HG02885 (cell line): ENCODE results near the gene BCAS3.
"Not testable (repeated sequence)": the region's sequence is repeated elsewhere in the genome, so short reads cannot be mapped to it uniquely, and the experiment has no call there.

Experiments used
- ATAC-seq: cut with Tn5 transposase; IDR thresholded peaks from one replicate; pipeline ENCODE4 v1.9.1; 2021; ENCODE audit warnings: mild to moderate bottlenecking; ENCODE audit not compliant: unreplicated experiment, poor library complexity

BCAS3 gene

DNA sequence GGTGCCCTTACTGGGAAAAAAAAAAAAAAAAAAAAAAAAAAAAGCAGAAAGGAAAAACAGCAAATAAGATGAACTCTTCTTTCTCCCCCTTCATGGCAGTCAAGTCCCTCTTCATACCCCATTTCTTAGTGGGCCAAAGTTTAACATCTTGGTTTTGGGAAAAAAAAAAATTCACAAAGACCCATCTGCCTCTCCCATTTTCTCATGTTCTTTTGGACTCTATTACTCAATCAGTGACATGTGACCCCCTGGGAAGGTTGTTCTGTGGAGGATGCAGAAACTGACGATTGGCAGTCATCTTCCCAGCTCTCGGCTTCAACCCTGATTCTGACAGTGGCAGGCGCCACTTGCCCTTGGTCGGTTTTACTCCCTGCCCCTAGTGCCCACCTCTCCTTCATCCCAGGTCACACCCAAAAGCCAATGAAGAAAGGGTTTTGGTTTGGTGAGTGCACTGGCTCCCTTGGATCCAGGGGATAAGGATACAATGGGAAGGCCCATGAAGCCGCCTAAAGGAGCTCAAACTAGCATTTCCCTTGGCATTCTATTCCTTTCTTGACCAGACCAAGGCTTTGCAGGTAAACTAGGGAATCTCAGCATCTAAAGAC is 661.3 kb downstream of the BCAS3 start:
- no peak for ATAC-seq

DNA sequence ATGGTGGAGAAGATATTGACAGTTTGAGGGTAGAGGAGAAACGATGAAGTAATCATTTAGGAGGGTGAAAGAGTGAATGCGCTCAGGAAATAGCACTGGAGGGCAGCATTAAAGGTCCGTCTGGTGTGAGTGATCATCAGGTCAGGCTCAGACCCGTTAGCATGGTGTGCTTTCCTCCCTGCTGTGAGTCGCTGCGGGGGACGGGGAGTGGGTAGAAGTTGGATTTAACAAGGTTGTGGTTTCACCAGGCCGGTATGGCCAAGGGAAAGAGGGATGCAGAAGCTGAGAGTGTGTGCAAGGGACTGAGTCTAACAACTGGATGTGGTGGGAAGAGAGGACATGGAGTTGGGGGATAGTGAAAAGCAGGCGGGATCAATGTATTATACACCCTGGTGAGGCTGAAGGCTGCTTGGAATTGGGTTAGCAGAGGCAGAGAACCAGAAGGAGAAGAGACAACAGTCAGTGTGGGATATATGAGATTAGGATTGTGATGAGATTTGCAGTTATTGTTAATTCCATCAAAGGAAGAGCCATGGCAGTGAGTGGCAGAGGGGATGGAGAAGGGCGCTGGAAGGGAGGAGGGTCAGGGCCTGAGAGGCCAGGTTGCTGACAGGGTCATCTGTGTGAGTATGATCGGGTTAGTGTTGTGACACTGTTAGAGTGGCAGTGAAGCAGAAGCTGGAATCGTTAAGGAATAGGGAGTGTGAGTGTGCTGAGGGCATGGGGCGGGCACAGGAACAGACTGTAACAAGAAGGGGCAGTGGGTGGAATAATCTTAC is 663.0 kb downstream of the BCAS3 start:
- ATAC-seq = no peak

DNA sequence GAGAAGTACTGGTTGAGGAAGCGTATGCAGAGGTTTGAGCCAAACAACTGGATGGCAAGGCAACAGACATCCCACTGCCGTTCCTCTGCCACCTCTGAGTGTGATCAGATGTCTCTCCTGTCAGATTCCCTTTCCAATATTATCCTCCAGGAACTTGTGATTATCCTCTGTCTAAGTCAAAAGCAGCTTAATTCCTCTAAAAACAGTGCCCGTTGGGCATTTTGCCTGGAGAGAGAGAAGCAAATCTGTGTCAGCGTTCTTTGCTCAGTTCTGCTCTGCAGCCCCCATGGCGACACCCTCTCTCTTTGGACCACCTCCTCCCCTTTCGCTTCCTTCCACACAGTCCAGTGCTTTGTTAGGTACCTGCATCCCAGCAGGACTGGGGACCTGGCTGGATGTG is 665.9 kb downstream of the BCAS3 start:
- ATAC-seq = no peak

DNA sequence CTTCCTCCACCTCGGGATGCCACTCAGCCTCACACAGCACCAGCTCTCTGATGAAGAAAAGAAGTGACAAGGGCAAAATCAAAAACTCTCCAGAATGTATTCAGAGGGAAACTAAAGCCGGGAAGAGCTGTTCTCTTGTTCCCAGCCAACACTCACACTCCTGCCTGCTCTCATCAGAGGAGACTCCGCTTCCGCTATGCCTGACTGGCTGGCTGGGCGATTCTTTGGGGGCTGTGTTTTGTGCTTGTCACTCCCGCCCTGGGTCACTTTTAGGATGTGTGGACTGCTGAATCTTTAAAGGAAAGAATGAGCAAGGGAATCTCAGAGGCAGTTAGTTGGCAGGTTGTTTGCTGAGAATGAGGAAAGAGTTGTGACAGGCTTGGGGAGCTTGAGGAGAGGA is 667.4 kb downstream of the BCAS3 start:
- no peak for ATAC-seq

DNA sequence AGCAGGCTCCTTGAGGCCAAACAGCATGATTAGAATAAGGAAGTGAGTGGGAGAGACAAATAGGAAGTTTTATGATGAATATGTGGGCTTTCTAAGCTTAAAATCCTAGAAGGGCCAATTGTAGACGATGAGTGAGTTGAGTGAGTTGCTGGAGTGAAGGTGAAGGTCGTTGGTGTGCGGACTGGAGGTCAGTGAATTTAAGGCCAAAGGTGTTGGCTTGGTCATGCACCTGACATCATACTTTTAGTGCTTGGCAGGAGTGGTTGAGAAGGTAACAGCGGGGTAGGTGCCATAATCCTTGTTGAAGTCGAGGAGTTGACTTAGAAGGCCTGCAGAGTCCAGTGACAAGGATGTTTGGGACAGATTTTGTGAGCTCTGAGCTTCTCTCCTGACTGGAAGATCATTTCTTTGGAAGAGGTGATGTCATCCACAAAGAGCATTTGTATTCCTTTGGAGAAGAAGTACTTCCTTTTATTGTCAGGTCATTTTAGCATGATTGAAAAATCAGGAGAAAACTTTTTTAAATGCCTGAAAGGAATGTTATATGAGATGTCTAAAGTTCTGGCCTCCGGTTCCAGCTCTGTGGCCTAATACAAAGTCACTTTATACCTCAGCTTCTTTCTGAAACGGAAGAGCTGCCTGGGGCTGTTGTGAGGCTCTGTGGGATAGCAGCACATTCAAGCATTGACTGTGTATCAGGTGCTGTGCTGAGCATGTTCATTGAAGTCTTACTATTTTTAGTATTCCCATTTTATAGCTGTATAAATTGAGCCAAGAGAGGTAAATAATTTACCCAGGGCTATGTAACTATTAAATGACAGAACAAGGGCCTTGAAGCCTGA is 668.4 kb downstream of the BCAS3 start:
- no peak for ATAC-seq

DNA sequence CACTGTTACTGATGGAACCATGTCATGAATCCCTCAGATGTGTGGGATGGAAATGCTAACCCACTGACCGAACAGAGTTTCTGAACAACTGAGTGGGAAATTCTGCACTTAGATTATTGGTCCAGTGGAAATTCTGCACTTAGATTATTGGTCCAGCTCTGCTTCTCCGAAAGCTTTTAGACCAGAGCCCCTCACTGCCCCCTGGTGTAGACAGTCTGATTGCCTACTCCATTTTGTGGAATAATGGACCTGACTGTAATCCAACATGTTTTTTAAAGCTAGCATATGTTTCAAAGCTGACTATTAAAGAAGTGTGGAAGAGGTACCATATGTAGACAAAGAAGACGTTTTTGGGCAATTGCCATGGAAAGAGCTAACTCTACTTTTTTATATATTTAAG is 671.7 kb downstream of the BCAS3 start:
- no peak for ATAC-seq

DNA sequence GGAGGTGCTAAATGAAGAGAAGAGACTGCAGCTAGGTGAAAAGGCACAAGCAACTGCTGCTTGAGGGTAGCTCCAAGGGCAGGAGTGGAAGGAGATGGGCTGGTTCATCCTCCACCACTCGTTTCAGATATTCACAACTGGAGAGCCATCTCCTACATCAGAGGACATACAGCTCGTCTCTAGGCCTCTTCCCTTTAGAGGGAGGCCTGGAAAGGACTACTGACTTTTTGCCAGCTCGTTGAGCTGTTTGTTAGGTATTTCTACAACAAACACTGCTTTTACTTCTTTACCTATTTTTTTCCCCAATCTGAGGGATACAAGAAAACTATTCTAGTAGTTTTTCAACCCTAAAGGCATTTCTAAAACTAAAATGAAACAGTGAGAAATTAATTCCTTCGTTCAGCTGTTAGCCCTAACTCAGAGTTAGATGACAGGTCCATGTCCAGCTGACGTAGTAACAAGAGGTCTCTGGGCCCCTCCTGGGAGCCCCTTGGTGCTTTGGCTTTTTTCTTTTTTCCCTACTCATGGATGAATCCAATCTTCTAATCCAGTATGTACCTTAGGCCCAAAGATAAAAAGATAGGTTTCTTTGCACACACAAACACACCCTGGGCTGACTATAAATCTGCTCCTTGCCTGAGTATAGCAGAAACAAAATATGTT is 674.2 kb downstream of the BCAS3 start:
- ATAC-seq = no peak

DNA sequence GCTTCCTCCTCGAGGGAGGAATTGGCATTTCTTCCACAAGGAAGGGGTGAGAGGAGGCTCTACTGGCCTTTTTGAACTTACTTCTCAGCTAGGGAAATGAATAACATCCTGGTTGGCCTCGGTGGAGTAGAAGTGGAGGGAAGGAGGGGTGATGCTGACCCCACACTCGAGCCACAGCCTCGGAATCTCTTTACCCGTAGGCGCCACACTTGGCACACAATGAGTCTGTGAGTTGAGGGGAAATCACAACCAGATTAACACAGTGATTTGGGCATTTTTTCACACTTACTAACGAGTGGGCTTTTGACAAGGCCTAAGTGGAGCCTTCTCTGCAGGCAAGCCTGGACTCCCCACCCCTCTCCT is 674.7 kb downstream of the BCAS3 start:
- ATAC-seq = no peak

DNA sequence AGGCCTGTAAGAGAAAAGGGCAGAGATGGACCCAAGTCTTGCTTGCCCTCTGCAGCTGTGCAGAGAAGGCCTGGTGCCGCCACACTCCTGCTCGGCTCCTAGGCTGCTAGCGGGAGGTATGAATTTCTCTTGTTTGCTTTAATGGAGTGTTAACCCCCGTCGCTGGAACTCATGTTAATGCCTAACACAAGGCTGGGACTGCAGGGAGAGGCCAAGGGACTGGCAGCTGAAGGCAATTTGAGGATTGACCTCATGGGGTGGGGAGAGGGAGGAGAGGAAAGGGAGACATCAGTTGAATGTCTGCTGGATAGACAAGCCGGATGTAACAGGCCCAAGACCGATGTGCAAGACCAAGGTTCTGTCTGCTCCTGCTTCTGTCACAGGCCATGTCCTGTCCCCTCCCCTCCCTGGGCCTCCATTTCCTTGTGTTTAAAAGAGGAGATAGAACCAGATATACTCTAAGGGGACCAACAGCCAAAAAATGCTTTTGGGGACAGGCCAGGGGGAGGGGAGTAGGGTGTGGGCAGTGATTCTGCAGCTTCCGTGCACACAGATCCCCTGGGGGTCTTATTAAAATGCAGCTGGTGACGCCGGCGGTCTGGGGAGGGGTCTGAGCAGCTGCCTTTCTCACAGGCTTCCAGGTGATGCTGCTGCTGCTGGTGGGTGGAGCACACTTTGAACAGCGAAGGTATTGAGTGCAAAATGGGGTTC is 675.3 kb downstream of the BCAS3 start:
- no peak for ATAC-seq

DNA sequence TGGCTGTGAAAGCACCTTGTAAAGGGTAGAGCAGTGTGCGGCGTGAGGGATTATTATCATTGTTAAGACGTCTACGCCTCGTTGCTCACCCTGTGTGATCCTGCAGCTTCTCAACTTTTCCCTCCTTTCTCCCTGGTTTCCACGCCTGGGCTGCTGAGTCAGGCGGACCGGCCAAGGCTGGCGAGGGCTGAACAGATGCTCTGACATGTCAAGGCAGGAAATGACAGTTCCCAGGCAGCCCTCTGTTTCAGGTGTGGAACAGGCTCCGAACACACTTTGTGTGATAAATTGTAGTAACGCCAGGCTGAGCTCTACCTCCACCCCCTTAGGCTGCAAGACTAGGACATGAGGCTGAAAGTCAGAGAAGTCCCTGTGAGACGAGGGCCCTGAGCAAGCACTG is 676.0 kb downstream of the BCAS3 start:
- no peak for ATAC-seq

DNA sequence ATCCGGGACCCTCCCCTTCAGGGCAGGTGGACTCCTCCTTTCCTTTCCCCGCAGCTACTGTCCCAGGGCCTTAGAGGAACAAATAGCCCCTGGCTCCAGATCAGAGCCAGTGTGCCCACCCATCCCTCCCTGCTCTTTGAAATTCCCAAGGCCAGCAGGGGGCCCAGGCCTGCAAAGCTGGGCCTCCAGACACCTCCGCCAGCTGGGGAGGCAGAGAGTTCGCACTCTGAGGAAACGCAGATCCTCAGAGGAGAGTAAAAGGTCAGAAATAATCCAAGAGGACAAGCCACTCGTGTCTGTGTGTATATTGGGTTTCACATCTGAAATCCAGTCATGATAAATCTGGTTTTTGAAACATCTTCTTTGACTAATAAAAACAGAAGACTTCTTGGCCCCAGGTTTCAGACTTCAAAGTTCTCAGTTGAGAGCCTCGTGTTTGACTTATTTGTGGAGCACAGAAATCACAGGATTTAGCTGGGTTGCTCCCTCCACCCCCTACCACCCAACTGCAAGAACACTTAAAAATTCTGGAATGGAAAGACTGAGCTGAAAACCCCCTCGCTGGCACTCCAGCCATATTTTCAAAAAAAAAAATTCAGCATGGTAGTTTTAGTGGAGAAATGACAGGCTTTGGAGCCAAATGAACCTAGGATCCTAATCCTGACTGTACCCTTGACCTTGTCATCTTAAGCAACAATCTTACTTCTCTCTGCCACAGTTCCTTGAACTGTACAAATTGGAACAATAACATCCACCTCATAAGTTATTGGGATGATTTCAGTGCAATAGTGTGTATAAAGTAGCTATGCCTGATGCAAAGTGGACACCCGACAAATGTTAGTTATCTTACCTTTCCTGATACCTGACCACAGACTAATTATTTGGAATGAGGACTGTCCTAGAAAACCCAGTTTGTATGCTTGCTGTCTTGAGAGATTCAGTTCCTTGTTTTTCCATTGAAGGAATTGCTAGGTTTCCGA is 677.5 kb downstream of the BCAS3 start:
- no peak for ATAC-seq

DNA sequence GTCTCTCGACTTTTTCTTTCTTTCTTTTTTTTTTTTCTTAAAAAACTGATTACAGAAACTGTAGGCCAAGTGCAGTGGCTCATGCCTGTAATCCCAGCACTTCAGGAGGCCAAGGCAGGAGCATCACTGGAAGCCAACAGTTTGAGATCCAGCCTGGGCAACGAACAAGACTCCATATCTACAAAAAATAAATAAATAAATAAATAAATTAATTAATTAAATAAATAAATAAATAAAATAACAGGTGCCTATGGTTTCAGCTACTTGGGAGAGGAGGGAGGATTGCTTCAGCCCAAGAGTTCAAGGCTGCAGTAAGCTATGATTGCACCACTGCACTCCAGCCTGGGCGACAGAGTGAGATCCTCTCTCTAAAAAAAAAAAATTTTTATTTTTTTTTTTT is 679.4 kb downstream of the BCAS3 start:
- not testable (repeated sequence) for ATAC-seq

DNA sequence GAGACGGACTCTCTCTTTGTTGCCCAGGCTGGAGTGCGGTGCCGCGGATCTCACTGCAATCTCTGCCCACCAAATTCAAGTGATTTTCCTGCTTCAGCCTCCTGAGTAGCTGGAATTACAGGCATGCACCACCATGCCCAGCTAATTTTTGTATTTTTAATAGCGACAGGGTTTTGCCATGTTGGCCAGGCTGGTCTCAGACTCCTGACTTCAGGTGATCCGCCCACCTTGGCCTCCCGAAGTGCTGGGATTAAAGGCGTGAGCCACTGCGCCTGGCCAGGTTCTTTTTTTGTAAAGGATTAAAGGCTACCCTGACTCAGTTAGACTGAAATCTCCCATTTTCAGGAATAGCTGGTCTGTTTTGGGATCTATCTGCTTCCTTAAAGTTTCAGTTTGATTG is 681.9 kb downstream of the BCAS3 start:
- not testable (repeated sequence) for ATAC-seq

DNA sequence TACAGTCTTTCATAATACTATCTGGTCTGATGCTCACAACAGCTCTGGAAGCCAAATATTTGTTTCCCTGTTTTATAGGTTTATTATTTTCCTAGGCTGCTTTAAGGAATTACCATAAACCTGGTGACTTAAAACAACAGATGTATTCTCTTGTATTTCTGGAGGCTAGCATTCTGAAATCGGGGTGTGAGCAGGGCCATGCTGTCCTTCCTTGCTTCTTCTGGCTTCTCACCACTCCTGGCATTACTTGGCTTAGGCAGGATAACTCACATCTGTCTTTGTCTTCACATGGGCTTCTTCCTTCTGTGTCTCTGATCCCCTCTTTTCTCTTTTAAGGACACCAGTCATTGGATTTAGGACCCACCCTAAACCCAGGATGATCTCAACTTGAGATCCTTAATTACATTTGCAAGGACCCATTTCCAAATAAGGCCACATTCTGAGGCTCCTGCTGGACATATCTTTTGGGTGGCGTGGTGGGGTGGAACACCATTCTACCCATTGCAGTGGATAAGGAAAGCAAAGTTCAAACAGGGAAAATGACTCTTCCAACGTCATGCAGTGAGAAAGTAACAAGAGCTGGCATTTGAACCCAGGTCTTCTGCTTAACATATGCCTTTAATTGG is 682.8 kb downstream of the BCAS3 start:
- no peak for ATAC-seq

DNA sequence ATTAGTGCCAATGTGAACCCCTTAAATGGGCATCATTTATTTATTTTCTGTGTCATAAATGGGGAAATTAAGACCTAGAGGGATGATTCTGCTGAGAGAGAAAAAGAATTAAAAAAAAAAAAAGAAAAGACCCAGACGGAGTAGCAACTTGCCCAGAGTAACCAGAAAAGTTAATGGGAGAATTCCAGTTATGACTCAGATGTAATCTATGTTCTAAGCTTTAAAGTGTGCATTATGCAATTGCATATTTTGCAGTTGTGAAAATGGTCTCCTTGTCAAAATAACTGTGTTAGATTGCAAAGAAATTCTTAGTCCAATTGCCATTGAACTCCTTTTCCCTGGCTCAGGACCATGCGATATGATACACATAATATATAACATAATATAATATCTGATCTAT is 683.4 kb downstream of the BCAS3 start:
- no peak for ATAC-seq

DNA sequence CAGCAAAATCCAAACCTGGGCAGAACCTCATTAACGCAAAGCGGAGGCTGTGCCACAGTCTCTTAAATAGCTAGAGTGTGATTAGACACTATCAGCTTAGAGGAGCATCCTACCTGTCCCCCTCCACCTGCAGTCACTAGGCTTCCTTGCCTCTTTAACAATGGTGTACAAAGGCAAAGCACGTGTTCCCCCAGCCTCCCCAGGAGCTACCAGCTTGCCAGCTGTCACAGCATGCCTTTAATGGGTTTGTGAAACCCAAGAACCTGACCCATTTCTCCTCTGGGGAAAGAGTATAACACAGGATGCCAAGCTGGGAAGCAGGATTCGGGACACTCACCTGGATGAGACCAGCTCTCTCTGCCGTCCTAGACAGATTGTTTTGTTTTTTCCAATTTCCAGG is 684.7 kb downstream of the BCAS3 start:
- ATAC-seq = no peak

DNA sequence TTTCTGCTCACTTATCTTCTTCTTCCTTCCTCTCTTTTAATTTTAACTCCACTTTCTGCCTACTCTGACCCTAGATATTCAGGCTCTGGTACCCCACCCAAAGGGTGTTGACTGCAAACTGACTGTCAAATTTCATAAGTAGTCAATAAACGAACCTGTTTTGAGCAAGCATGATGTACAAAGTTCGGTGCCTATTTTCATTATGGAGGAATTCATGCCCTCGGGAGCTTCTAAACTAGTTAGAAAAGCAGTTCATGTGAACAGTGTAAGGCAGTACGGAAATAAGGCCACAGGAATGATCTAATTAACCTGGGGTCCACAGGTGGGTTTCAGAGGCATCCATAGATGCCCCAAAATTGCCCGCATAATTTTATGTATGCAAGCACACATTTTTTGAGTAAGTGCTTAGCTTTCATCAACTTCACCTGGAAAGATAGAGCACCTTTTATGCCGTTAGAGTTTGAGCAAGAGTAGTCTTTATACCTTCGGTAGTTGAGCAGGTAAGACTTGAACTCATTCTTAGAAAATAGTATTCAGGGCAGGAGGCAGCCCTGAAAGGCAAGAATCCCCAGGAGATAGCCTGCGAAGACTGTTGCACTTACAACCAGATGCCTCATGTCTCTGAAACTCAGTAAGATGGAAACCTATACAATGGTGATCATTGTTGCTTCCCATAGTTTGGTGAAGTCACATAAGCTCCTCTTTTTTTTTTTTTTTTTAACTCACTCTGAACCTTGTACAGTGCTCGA is 685.4 kb downstream of the BCAS3 start:
- ATAC-seq = no peak
